Pancreas (tissue), 10 donors: ENCODE results near the gene KRTAP13-1. TPM values are rescaled to one million over a fixed set of nuclear protein-coding genes. Genes with fewer than 3 reads are reported as not detected.

Experiments used
- ATAC-seq, 4 donors: fragments of 200-7000 bp; cut with Tn5 transposase; one replicate each; pipeline versions ENCODE4 v1.8.0 to v1.9.1; 2020; ENCODE audit warnings: mild to moderate bottlenecking in 4 of 4, moderate library complexity in 4 of 4
- DNase-seq, 6 donors: peaks; one replicate each; pipeline ENCODE4 v3.0.0-alpha.2; 2020
- FAIRE-seq: peaks from 2 replicates; lab custom pipeline; 2012; peaks lifted over from hg19 to GRCh38; lab: Jason Lieb, UNC
- H3K27ac ChIP-seq, 4 donors: fragments of 200-600 bp; sonication (generic); 1 replicate in 3 of 4; 2 replicates in 1 of 4; pipeline versions ENCODE4 v1.5.0 to v1.8.0; 2020
- H3K27me3 ChIP-seq, 4 donors: fragments of 200-600 bp; one replicate each; pipeline ENCODE4 v1.8.0; 2021
- H3K36me3 ChIP-seq, 3 donors: fragments of 200-600 bp; sonication (generic) in 1 of 3; one replicate each; pipeline versions ENCODE4 v1.5.0 to v1.8.0; 2020 to 2021
- H3K4me1 ChIP-seq, 3 donors: fragments of 200-600 bp; one replicate each; pipeline ENCODE4 v1.8.0; 2021
- H3K4me3 ChIP-seq, 4 donors: fragments of 200-600 bp; sonication (generic) in 2 of 4; one replicate each; pipeline versions ENCODE4 v1.5.0 to v1.8.0; 2020 to 2021
- H3K9me3 ChIP-seq, 4 donors: fragments of 200-600 bp; one replicate each; pipeline ENCODE4 v1.8.0; 2021
- CTCF ChIP-seq, 4 donors: fragments of 200-600 bp; sonication (generic) in 3 of 4; IDR thresholded peaks; one replicate each; pipeline versions ENCODE4 v1.5.0 to v1.8.0; 2021; ENCODE audit warnings: antibody characterized with exemption in 4 of 4
- WGBS, 2 donors: extraction: QIAGEN DNeasy Blood & Tissue Kit; methylation state at CpG; one replicate each; pipeline ENCODE4 v1.1.7; 2013; 5-methylcytosine and 5-hydroxymethylcytosine counted together
- intact Hi-C, 3 donors: fragments of 100-400 bp; cut with DNase I; formaldehyde crosslinking; loops; one replicate each; pipeline versions ENCODE4 v1.11.1 to v1.14.2; 2022
- polyA plus RNA-seq, 2 donors: library from polyadenylated mRNA; stranded (reverse); fragments of 200-250 nt; gene quantifications; one replicate each; pipeline ENCODE4 v1.2.3, GENCODE V29; 2013
- total RNA-seq, 6 donors: library from RNA; stranded (reverse); fragmentation: NEBNext Ultra II Directional in 4 of 6; extraction: Animal tissue kit (Norgen Biotek cat#: 25700) in 4 of 6; gene quantifications; one replicate each; pipeline versions ENCODE4 v1.2.1 to v1.2.4, GENCODE V29; 2021 to 2023
- donor health status: healthy with polysubstance abuse.
- donor health status: DM: no; HTN: no; CAD: no; lungs with moderate emphysema.
- donor health status: DM: no; HTN: no; CAD: no.
- donor health status: control.
- donor health status: control.
- donor health status: Bipolar disorder and iron deficiency.
- donor health status: DM: yes; HTN: yes; CAD: no.
- donor health status: DM: no; HTN: no; CAD: no.
- donor health status: DM: no; HTN: no; CAD: no.
- donor health status: DM: yes; HTN: yes; CAD: no.

Gene KRTAP13-1
- total and polyA plus RNA-seq, 8 donors, result not detected

GRCh38 chr21:30355906-30356305 is 39.9 kb upstream of the KRTAP13-1 start:
- no peaks in the 10 kb centered on the region for H3K27me3 ChIP-seq
- 32 to 39% methylated on average over 3 of the region's 3 CpGs for WGBS, 2 donors
- no peaks in the 10 kb centered on the region for H3K36me3 ChIP-seq
- no peak for TF ChIP-seq CTCF (IDR thresholded peaks at IDR 0.05)
- H3K27ac ChIP-seq, result no peak overlapping the region
- intact Hi-C loops, result no loop called here
- no peak overlapping the region for H3K4me3 ChIP-seq
- FAIRE-seq (no peak), ATAC-seq (no peak), DNase-seq (no peak)
- no peaks in the 10 kb centered on the region for H3K4me1 ChIP-seq
- H3K9me3 ChIP-seq, result no peaks in the 10 kb centered on the region

- peak; percentile 34 for FAIRE-seq
Measured at GRCh38 chr21:30372139-30372770, 23.6 kb upstream of the KRTAP13-1 start, which contains the start of gene KRTAP13-2. TSS of gene KRTAP13-2 (minus strand) at chr21:30372271. CDS start at chr21:30372213, 58 bp downstream.

GRCh38 chr21:30382201-30382600 is 13.6 kb upstream of the KRTAP13-1 start:
- Histone ChIP-seq H3K27me3 (no peaks in the 10 kb centered on the region), H3K4me1 (no peaks in the 10 kb centered on the region), H3K27ac (no peak overlapping the region), H3K36me3 (no peaks in the 10 kb centered on the region), H3K4me3 (no peak overlapping the region), H3K9me3 (no peaks in the 10 kb centered on the region)
- ATAC-seq, result no peak
- no peak for TF ChIP-seq CTCF (IDR thresholded peaks at IDR 0.05)
- intact Hi-C loops, result no loop called here
- FAIRE-seq, result no peak
- no peak for DNase-seq
- 26 to 29% methylated on average over 1 of the region's 1 CpG for WGBS, 2 donors

More at GRCh38 chr21:30372139-30372770, 23.6 kb upstream of the KRTAP13-1 start, which contains the start of gene KRTAP13-2:
- intact Hi-C loops, result no loop called here
- ATAC-seq (no peak), DNase-seq (no peak)
- no peak for TF ChIP-seq CTCF (IDR thresholded peaks at IDR 0.05)
- Histone ChIP-seq H3K4me3 (no peak within 1 kb of the TSS), H3K27ac (no peak within 1 kb of the TSS), H3K9me3 (no peaks in the 10 kb centered on the region), H3K27me3 (no peaks in the 10 kb centered on the region), H3K36me3 (no peaks in the 10 kb centered on the region), H3K4me1 (no peaks in the 10 kb centered on the region)
- 70 to 82% methylated on average over 5 of the region's 5 CpGs for WGBS, 2 donors

GRCh38 chr21:30391492-30392025 is 4.3 kb upstream of the KRTAP13-1 start:
- Histone ChIP-seq H3K9me3 (no peaks in the 10 kb centered on the region), H3K4me1 (no peaks in the 10 kb centered on the region), H3K4me3 (no peak overlapping the region), H3K27me3 (no peaks in the 10 kb centered on the region), H3K27ac (no peak overlapping the region), H3K36me3 (no peaks in the 10 kb centered on the region)
- 42 to 52% methylated on average over 2 of the region's 2 CpGs for WGBS, 2 donors
- TF ChIP-seq CTCF (IDR thresholded peaks at IDR 0.05), result no peak
- intact Hi-C loops, result no loop called here
- DNase-seq, result no peak
- ATAC-seq, result no peak
- no peak for FAIRE-seq
